Activated CD4-positive, alpha-beta T cell treated with anti-CD3 and anti-CD28 coated beads for 36 hours (primary cell): Measurements from ENCODE around the gene LENG9. TPM values are rescaled to one million over a fixed set of nuclear protein-coding genes. Genes with fewer than 3 reads are reported as not detected.
"Not testable (repeated sequence)": the region's sequence is repeated elsewhere in the genome, so short reads cannot be mapped to it uniquely, and the experiment has no call there.

Experiments
- ATAC-seq: fragments of 200-7000 bp; cut with Tn5 transposase; one replicate; pipeline ENCODE4 v1.10.0; 2021; ENCODE audit warnings: mild to moderate bottlenecking, moderate library complexity
- CTCF ChIA-PET: fragments of 350-600 bp; sonication (Branson Sonifier 250); formaldehyde crosslinking; loops from one replicate; lab custom pipeline; 2021; ENCODE audit warnings: antibody characterized with exemption; lab: Charles Lee
- POLR2A ChIA-PET: fragments of 350-600 bp; sonication (Branson Sonifier 250); formaldehyde crosslinking; loops from one replicate; lab custom pipeline; 2021; ENCODE audit warnings: antibody characterized with exemption, inconsistent platforms; lab: Charles Lee
- DNase-seq: peaks from one replicate; pipeline ENCODE4 v3.0.0-alpha.2; 2020
- H3K27ac Mint-ChIP-seq: one replicate; pipeline ENCODE4 v1.8.0; 2021; ENCODE audit warnings: mixed read lengths
- H3K27me3 Mint-ChIP-seq: one replicate; pipeline ENCODE4 v1.8.0; 2021; ENCODE audit warnings: mixed read lengths
- H3K36me3 Mint-ChIP-seq: one replicate; pipeline ENCODE4 v1.8.0; 2021; ENCODE audit warnings: low read depth, mixed read lengths
- H3K4me1 Mint-ChIP-seq: one replicate; pipeline ENCODE4 v1.8.0; 2021; ENCODE audit warnings: mixed read lengths
- H3K4me3 Mint-ChIP-seq: one replicate; pipeline ENCODE4 v1.8.0; 2021; ENCODE audit warnings: mild to moderate bottlenecking, moderate library complexity, mixed read lengths
- H3K9me3 Mint-ChIP-seq: one replicate; pipeline ENCODE4 v1.8.0; 2021; ENCODE audit warnings: low read depth, mixed read lengths
- intact Hi-C, 2 experiments: fragments of 100-400 bp; cut with DNase I in 1 of 2; cut with micrococcal nuclease in 1 of 2; formaldehyde crosslinking; loops; one replicate each; pipeline versions ENCODE4 v1.14.2 to v1.15.1; 2022 to 2024; cut with DNase I, micrococcal nuclease
- total RNA-seq, 2 experiments: library from RNA; stranded (reverse); gene quantifications; one replicate each; pipeline ENCODE4 v1.2.3, GENCODE V29; 2021

Gene LENG9
- 1 to 10 TPM; 5.0 to 5.1 TPM for total RNA-seq

DNA sequence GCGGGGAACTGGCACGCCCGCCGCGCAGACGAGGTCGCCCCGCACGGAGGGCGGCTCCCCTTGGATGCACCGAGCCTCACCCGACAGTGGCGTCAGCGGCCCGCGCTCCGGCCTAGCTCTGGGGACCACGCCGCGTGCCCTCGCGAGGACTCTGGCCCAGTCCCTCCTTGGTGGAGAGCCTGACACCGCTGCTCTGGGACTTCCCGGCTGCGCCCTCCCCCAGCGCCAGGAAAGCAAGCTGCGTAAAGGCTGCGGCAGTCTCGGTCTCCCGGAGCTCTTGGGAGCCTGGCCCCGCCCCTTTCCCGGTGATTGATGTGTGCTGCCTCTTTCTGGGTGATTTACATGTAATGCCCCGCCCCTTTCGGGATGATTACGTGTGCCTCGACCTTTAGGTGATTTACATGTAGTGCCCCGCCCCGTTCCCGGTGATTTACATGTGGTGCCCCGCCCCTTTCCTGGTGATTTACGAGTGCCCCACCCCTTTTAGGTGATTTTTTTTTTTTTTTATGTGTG, at the start of gene LENG9:
Gene LENG9 (minus strand): TSS at position 248 of the 513 bp plus-strand sequence. CDS start 252 bp downstream, outside the sequence.
- ChIA-PET CTCF (interaction anchor here (0.5 to 1.0 kb wide), 6 partner anchors 15 to 631 kb away, joined by 3 to 5 read pairs (median 3); no protein-coding TSS in a partner anchor), POLR2A (interaction anchor here (0.6 to 1.0 kb wide), 9 partner anchors 10 to 1135 kb away, joined by 3 to 18 read pairs (median 4); partner anchors contain the start of genes CDC42EP5, LENG8, PPP1R12C and PRPF31)
- intact Hi-C loops: loop anchor here (1.0 to 10.0 kb wide), 23 partner anchors 14 to 1269 kb away; partner anchors contain the start of genes LENG8 (in 2 of the 2), MYADM (in 2 of the 2), CNOT3 (in 1 of the 2) and DNAAF3 (in 1 of the 2)
- ATAC-seq (peak; percentile 69), DNase-seq (peak; percentile 100)
- peak within 1 kb of the TSS; percentile 80 for H3K4me3 Mint-ChIP-seq
- peaks cover 26% of the 10 kb centered on the region for H3K4me1 Mint-ChIP-seq
- H3K9me3 Mint-ChIP-seq: peaks cover 2% of the 10 kb centered on the region
- peak within 1 kb of the TSS; percentile 91 for H3K27ac Mint-ChIP-seq
- peaks cover 17% of the 10 kb centered on the region for H3K36me3 Mint-ChIP-seq
- peaks cover 6% of the 10 kb centered on the region for H3K27me3 Mint-ChIP-seq

GRCh38 chr19:54509200-54509940, 45.8 kb upstream of the LENG9 start:
- Mint-ChIP-seq H3K4me1 (peaks cover 18% of the 10 kb centered on the region), H3K27me3 (peaks cover 18% of the 10 kb centered on the region)
- DNase-seq, intact Hi-C loops, H3K36me3 Mint-ChIP-seq, POLR2A ChIA-PET, H3K27ac Mint-ChIP-seq, H3K4me3 Mint-ChIP-seq, H3K9me3 Mint-ChIP-seq: not testable (repeated sequence)
- CTCF ChIA-PET: interaction anchor here (1.0 kb wide), 1 partner anchor 118 kb away, joined by 7 read pairs; no protein-coding TSS in a partner anchor
- ATAC-seq: peak; percentile 75

DNA sequence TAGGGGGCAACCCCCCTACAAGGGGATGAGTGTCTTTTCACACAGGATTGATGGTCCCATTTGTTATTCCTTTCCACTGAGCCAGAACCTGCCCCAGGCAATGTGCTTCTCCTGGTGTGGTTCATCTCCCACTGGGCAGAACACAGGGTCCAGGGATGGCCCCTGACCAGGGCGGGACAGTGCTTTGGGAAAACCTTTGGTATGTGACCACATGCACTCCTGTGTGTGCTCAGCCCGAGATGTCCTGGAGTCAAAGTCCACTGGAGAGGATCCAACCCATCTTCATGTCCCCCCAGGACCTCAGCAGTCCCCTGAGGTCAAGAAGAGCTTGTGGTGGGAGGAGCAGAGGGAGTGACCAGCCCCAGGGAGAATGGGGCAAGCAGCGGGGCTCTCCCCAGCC, 44.9 kb upstream of the LENG9 start:
- H3K4me3 Mint-ChIP-seq, ATAC-seq, H3K36me3 Mint-ChIP-seq, intact Hi-C loops, H3K9me3 Mint-ChIP-seq, H3K27ac Mint-ChIP-seq, POLR2A ChIA-PET, DNase-seq: not testable (repeated sequence)
- Mint-ChIP-seq H3K4me1 (peaks cover 18% of the 10 kb centered on the region), H3K27me3 (peaks cover 19% of the 10 kb centered on the region)
- CTCF ChIA-PET: interaction anchor here (0.6 kb wide), 1 partner anchor 15 kb away, joined by 4 read pairs; no protein-coding TSS in a partner anchor

GRCh38 chr19:54507824-54508223, 44.2 kb upstream of the LENG9 start:
- DNase-seq (no peak), ATAC-seq (no peak)
- peaks cover 16% of the 10 kb centered on the region for H3K27me3 Mint-ChIP-seq
- intact Hi-C loops: no loop called here
- H3K36me3 Mint-ChIP-seq: no peaks in the 10 kb centered on the region
- no peak overlapping the region for H3K4me3 Mint-ChIP-seq
- H3K4me1 Mint-ChIP-seq: peaks cover 18% of the 10 kb centered on the region
- POLR2A ChIA-PET: interaction anchor here (0.6 kb wide), 1 partner anchor 1118 kb away, joined by 3 read pairs; no protein-coding TSS in a partner anchor
- no peaks in the 10 kb centered on the region for H3K9me3 Mint-ChIP-seq
- H3K27ac Mint-ChIP-seq: no peak overlapping the region
- CTCF ChIA-PET: interaction anchor here (0.6 kb wide), 1 partner anchor 14 kb away, joined by 4 read pairs; no protein-coding TSS in a partner anchor

- H3K9me3 Mint-ChIP-seq, POLR2A ChIA-PET, H3K27ac Mint-ChIP-seq, CTCF ChIA-PET, intact Hi-C loops, H3K36me3 Mint-ChIP-seq, DNase-seq, H3K4me3 Mint-ChIP-seq: not testable (repeated sequence)
- Mint-ChIP-seq H3K27me3 (peaks cover 13% of the 10 kb centered on the region), H3K4me1 (peaks cover 25% of the 10 kb centered on the region)
- peak; percentile 44 for ATAC-seq
Measured at GRCh38 chr19:54507038-54507717, 43.6 kb upstream of the LENG9 start.

GRCh38 chr19:54506079-54506478, 42.5 kb upstream of the LENG9 start:
- Mint-ChIP-seq H3K4me1 (peaks cover 25% of the 10 kb centered on the region), H3K36me3 (no peaks in the 10 kb centered on the region), H3K27me3 (peaks cover 13% of the 10 kb centered on the region), H3K27ac (no peak overlapping the region), H3K4me3 (no peak overlapping the region), H3K9me3 (no peaks in the 10 kb centered on the region)
- ChIA-PET CTCF (interaction anchor here (0.6 kb wide), 1 partner anchor 29 kb away, joined by 3 read pairs; no protein-coding TSS in a partner anchor), POLR2A (no interaction called here)
- intact Hi-C loops: no loop called here
- ATAC-seq (no peak), DNase-seq (no peak)

DNA sequence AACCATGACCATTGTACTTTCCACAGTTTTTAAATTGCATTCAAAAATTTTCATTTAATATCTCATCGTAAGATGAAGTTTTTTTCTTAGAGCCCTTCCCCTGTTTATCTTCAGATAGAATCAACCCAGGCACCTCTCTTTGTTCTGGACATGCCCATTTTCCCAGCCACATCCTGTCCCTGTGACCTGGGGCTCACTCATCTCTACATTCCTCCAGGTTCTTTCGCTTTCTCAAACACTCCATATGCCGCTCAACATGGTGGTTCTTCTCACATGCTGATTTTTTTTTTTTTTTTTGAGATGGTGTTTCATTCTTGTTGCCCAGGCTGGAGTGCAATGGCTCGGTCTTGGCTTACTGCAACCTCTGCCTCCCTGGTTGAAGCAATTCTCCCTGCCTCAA, 42.0 kb upstream of the LENG9 start:
- H3K9me3 Mint-ChIP-seq, DNase-seq, ATAC-seq, H3K36me3 Mint-ChIP-seq, H3K27ac Mint-ChIP-seq, H3K4me3 Mint-ChIP-seq, POLR2A ChIA-PET, intact Hi-C loops: not testable (repeated sequence)
- Mint-ChIP-seq H3K27me3 (peaks cover 16% of the 10 kb centered on the region), H3K4me1 (peaks cover 25% of the 10 kb centered on the region)
- CTCF ChIA-PET: interaction anchor here (0.6 kb wide), 1 partner anchor 29 kb away, joined by 3 read pairs; no protein-coding TSS in a partner anchor

DNA sequence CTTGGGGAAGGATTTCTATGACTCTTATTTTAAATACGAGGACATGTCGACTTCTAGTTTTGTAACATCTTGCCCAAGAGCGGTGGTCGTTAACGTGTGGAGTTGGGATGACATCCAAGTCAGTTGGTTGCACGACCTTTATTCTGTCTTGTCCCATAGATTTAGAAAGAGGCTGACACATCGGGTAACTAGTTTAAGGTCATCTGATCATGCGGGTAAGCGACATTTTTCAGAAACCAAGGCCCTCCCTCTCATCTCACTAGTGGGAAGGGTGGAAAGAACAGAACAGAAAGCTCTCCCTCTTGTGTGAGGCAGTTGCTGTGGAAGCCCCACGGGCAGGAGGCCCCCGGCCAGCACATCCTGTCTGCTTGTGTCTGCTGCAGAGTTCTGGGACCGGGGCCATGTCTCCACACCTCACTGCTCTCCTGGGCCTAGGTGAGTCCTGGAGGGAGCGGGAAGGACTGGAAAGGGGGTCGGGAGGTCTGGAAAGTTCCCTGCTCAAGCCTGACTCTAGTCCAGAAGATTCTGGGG, 39.0 kb upstream of the LENG9 start, which contains the start of gene LAIR2:
Gene LAIR2 (plus strand): TSS at position 314 of the 531 bp plus-strand sequence. CDS start 88 bp downstream, at position 402.
- peak; percentile 71 for ATAC-seq
- Mint-ChIP-seq H3K4me3 (peak within 1 kb of the TSS; percentile 41), H3K27ac (no peak within 1 kb of the TSS), H3K4me1 (peaks cover 36% of the 10 kb centered on the region), H3K27me3 (peaks cover 23% of the 10 kb centered on the region), H3K36me3 (no peaks in the 10 kb centered on the region), H3K9me3 (no peaks in the 10 kb centered on the region)
- ChIA-PET POLR2A (no interaction called here), CTCF (no interaction called here)
- intact Hi-C loops: no loop called here
- peak; percentile 49 for DNase-seq

DNA sequence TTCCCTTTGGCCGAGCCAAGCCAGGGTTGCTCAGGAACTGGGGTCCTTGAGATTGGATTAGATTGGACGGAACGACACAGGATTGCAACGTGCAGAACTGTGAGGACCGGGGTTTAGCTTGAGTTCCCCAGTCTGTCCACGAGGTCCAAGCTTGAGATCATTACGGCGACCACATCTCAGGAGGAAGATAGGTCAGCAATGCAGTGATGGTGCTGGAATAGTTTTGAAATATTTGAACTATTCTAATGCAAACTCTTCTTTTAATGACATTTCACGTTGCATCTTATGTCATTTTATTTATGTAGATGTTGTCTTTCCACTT, 34.8 kb upstream of the LENG9 start:
- H3K36me3 Mint-ChIP-seq, H3K4me3 Mint-ChIP-seq, intact Hi-C loops, H3K27ac Mint-ChIP-seq, CTCF ChIA-PET, DNase-seq, POLR2A ChIA-PET, H3K9me3 Mint-ChIP-seq, ATAC-seq: not testable (repeated sequence)
- peaks cover 23% of the 10 kb centered on the region for H3K27me3 Mint-ChIP-seq
- peaks cover 35% of the 10 kb centered on the region for H3K4me1 Mint-ChIP-seq

DNA sequence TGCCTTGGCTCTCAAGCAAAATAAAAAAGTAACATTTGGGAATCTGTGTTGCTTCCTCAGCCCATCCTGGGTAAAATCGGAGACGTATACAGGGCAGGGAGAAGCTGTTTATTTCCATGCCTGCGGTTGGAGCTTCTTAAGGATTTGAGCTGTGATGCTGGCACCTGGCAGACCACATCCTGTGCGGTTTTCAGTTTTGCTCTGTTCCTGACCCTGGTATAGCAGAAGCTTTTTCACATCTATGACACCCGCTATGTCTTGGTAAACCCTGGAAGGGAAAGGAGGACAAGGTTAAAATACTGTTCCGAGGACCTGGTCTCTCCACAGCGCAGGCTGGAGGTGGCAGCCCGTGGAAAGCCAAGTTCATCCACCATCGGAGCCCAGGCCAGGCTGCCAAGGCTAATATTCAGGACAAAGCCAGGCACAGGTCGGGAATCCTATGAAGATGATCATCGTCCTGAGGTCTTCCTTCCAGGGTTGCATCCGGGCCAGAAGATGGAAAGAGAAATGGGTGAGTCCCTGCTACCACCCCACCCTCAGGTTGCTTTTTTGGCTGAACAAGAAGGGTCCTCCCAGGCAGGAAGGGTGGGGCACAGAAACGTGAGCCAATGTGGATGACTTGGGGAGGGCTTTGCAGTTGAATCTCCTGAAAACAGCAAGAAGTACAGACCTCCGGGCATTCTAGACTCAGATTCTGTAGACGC, 34.3 kb upstream of the LENG9 start:
- H3K27ac Mint-ChIP-seq, CTCF ChIA-PET, H3K36me3 Mint-ChIP-seq, H3K9me3 Mint-ChIP-seq, H3K4me3 Mint-ChIP-seq, POLR2A ChIA-PET, intact Hi-C loops: not testable (repeated sequence)
- Mint-ChIP-seq H3K27me3 (peaks cover 23% of the 10 kb centered on the region), H3K4me1 (peaks cover 35% of the 10 kb centered on the region)
- DNase-seq (peak; percentile 46), ATAC-seq (peak; percentile 80)
